ENCODE measurements around the gene GRIN3B. TPM values are rescaled to one million over a fixed set of nuclear protein-coding genes. Genes with fewer than 3 reads are reported as not detected.

GRIN3B gene
- total and polyA plus RNA-seq, 10 of the 15 experiments (the other 5 are each of a cell fraction or from before 2014, with no cell fraction given): 0.15 TPM; not detected in 9

DNA sequence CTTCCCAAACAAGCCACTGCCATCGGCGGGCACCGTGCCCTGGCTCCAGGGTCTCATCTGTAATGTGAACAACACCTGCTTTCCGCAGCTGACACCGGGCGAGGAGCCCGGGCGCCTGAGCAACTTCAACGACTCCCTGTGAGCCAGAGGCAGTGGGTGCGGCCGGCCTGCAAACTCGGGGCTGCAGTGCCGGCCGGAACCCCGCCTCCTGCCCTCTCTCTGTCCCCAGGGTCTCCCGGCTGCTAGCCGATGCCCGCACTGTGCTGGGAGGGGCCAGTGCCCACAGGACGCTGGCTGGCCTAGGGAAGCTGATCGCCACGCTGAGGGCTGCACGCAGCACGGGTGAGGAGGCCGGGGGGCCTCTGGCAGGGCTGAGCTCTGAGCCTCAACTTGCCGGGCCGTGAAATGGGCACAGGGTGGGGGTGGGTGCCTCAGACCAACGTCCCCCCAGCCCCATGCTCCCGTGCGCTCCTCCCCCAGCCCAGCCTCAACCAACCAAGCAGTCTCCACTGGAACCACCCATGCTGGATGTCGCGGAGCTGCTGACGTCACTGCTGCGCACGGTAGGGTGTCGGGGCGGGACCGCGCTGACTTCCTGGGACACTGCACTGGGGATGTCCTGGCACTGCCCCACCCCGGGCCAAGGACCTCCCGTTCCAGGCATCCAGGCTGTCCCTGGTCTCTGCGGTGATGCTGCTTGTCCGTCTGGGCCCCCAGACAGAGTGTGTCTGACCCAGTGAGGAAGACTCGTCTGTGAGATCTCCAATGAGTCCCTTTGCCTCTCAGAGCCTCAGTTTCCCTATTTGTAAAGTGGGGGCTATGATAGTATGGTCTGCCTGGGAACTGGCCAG lies 41.8 kb downstream of the GRIN3B start:
- ChIA-PET SMC1A (ENCODE audit: uncharacterized antibody, unreplicated experiment) (interaction anchor here (0.9 to 5.9 kb wide), 2 partner anchors 14 to 92 kb away, joined by 3 to 22 read pairs; no protein-coding TSS in a partner anchor), POLR2A (interaction anchor here (0.6 to 6.3 kb wide), 4 partner anchors 9 to 35 kb away, joined by 5 to 83 read pairs (median 19); partner anchors contain the start of genes ARHGAP45 and CNN2), RAD21 (ENCODE audit: unreplicated experiment) (interaction anchor here (1.4 kb wide), 1 partner anchor 26 kb away, joined by 5 read pairs; the partner anchor contains the start of gene ARHGAP45), CTCF (interaction anchor here (0.9 to 1.2 kb wide), 2 partner anchors 23 to 24 kb away, joined by 3 read pairs; no protein-coding TSS in a partner anchor)
- WGBS (ENCODE audit: insufficient coverage, insufficient replicate concordance, low lambda C conversion rate, missing lambda C conversion rate): 84% methylated on average over 42 of the region's 43 CpGs
- TF ChIP-seq MEF2A (IDR thresholded peaks at IDR 0.05; ENCODE audit: insufficient read depth, low read depth, low read length) (no peak), TBL1XR1 (IDR thresholded peaks at IDR 0.05; ENCODE audit: low read depth, low read length) (no peak), STAT3 (IDR thresholded peaks at IDR 0.05; ENCODE audit: low read depth, low read length) (no peak), BACH1 (IDR thresholded peaks at IDR 0.05; ENCODE audit: borderline replicate concordance) (no peak), NFIC (IDR thresholded peaks at IDR 0.05; ENCODE audit: low read depth, low read length) (no peak)
- TF ChIP-seq, protein P1, sequence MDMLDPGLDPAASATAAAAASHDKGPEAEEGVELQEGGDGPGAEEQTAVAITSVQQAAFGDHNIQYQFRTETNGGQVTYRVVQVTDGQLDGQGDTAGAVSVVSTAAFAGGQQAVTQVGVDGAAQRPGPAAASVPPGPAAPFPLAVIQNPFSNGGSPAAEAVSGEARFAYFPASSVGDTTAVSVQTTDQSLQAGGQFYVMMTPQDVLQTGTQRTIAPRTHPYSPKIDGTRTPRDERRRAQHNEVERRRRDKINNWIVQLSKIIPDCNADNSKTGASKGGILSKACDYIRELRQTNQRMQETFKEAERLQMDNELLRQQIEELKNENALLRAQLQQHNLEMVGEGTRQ (IDR thresholded peaks at IDR 0.05; ENCODE audit: borderline replicate concordance, low read depth, low read length): no peak
- TF ChIP-seq, protein P2, sequence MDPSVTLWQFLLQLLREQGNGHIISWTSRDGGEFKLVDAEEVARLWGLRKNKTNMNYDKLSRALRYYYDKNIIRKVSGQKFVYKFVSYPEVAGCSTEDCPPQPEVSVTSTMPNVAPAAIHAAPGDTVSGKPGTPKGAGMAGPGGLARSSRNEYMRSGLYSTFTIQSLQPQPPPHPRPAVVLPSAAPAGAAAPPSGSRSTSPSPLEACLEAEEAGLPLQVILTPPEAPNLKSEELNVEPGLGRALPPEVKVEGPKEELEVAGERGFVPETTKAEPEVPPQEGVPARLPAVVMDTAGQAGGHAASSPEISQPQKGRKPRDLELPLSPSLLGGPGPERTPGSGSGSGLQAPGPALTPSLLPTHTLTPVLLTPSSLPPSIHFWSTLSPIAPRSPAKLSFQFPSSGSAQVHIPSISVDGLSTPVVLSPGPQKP (IDR thresholded peaks at IDR 0.05; ENCODE audit: low read depth, low read length): no peak
- ATAC-seq (no peak), DNase-seq (ENCODE audit: low read depth, low spot score) (no peak), FAIRE-seq (no peak)
- H3K36me3 ChIP-seq (ENCODE audit: control insufficient read depth in 2 of 2, insufficient read depth in 2 of 2, low read length in 1 of 2): no peaks in the 10 kb centered on the region; a peak in 1 of 4 replicates
- BruUV-seq (replicated peaks): no TSS peak
- no peak overlapping the region for H3K27ac ChIP-seq (ENCODE audit: control insufficient read depth, insufficient read depth)
- no peak overlapping the region for H2AFZ ChIP-seq (ENCODE audit: control insufficient read depth, low read depth, low read length)
- intact Hi-C loops (cut with micrococcal nuclease; ENCODE audit: unreplicated experiment) (loop anchor here (2.0 kb wide), 1 partner anchor 21 kb away; no protein-coding TSS in a partner anchor), in situ Hi-C loops (cut with MboI) (no loop called here)
- no peaks in the 10 kb centered on the region for H3K27me3 ChIP-seq (replicated peaks in 1 of 2; ENCODE audit: control insufficient read depth in 2 of 2, insufficient read depth in 2 of 2, low read length in 1 of 2)
- peaks cover 28% of the 10 kb centered on the region for H3K4me1 ChIP-seq (ENCODE audit: control insufficient read depth, insufficient read depth, low read length)
- H3K79me2 ChIP-seq (ENCODE audit: control insufficient read depth, insufficient read depth, low read length): 0 out of 2 replicates have a peak, but pooled peaks cover 3% of the 10 kb centered on the region
- H4K20me1 ChIP-seq (ENCODE audit: control insufficient read depth, insufficient read depth): no peaks in the 10 kb centered on the region
- no peak overlapping the region for H3K9ac ChIP-seq (ENCODE audit: control insufficient read depth, insufficient read depth, low read length)
- no peaks in the 10 kb centered on the region for H3K9me3 ChIP-seq (replicated peaks; ENCODE audit: control insufficient read depth, insufficient read depth, low read length)
- no peak overlapping the region for H3K4me2 ChIP-seq (ENCODE audit: control insufficient read depth, insufficient read depth)
- no peak overlapping the region for H3K4me3 ChIP-seq

Data from GM12878 (cell line).